AG09319 (cell line): ENCODE measurements around the gene SMC3.
"Not testable (repeated sequence)": the region's sequence is repeated elsewhere in the genome, so short reads cannot be mapped to it uniquely, and the experiment has no call there.

ENCODE experiments used
- DNase-seq: peaks from one replicate; pipeline ENCODE4 v3.0.0-alpha.2; 2010; ENCODE audit warnings: low read depth; ENCODE audit errors: extremely low read depth
- TF ChIP-seq, protein P1 (sequence below): IDR thresholded peaks from 2 replicates; pipeline ENCODE4 v1.5.1; 2011; ENCODE audit warnings: low read depth, mild to moderate bottlenecking, inconsistent platforms, low read length, moderate library complexity

The SMC3 gene

GRCh38 chr10:110591760-110592159, 24.3 kb downstream of the SMC3 start:
- TF ChIP-seq, protein P1, sequence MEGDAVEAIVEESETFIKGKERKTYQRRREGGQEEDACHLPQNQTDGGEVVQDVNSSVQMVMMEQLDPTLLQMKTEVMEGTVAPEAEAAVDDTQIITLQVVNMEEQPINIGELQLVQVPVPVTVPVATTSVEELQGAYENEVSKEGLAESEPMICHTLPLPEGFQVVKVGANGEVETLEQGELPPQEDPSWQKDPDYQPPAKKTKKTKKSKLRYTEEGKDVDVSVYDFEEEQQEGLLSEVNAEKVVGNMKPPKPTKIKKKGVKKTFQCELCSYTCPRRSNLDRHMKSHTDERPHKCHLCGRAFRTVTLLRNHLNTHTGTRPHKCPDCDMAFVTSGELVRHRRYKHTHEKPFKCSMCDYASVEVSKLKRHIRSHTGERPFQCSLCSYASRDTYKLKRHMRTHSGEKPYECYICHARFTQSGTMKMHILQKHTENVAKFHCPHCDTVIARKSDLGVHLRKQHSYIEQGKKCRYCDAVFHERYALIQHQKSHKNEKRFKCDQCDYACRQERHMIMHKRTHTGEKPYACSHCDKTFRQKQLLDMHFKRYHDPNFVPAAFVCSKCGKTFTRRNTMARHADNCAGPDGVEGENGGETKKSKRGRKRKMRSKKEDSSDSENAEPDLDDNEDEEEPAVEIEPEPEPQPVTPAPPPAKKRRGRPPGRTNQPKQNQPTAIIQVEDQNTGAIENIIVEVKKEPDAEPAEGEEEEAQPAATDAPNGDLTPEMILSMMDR: no peak
- no peak for DNase-seq

DNA sequence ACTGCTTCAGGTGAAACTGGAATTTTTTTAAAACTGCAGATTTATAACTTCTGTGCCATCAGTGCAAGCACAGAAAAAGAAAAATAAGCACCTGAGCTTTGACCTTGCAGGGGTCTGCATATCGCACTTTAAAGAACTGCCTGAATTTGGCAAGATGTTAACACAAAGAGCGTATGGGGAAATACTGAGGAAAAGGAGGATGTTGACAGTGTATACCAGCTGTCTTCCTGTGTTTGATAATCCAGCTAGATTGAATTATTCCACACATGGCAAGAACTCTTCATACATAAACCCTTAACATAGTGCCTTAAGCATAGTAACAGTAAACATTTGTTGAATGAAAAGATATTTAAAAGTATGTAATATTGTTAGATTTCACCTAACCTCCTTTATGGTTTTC, 30.0 kb downstream of the SMC3 start:
- no peak for DNase-seq
- TF ChIP-seq, protein P1: no peak

DNA sequence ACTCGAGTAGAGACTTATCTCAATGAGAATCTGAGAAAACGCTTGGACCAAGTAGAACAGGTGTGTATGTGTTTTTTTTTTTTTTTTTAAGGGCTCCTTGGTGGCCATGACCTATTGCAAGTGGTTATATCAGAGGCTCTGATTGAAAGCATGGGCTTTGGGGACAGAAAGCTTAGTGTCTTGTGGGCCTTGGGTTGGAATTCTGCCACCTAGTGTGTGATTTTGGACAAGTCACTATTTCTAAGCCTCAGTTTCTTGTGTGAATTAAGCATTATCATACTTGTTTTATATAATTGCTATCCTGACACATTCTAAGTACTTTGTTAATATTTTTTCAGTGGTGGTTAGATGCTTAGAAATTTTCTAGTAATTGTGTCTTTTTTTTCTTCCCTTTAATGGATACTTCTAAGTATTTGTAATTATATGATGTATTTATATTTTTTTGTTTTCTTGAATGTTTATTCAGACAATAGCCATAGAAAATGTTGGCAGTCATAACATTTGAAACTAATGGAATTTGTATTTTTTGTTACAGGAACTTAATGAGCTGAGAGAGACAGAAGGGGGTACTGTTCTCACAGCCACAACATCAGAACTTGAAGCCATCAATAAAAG, 33.1 kb downstream of the SMC3 start:
- TF ChIP-seq, protein P1: peak; percentile 45
- peak; percentile 12 for DNase-seq

DNA sequence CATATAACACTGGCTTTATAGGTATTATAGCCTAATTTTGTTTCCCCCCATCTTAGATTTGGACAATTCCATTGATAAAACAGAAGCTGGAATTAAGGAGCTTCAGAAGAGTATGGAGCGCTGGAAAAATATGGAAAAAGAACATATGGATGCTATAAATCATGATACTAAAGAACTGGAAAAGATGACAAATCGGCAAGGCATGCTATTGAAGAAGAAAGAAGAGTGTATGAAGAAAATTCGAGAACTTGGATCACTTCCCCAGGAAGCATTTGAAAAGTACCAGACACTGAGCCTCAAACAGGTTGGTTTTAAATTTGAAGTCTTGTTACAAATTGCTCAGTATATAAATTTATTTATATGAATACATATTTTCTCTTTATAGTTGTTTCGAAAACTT, 34.1 kb downstream of the SMC3 start:
- no peak for DNase-seq
- TF ChIP-seq, protein P1: no peak

DNA sequence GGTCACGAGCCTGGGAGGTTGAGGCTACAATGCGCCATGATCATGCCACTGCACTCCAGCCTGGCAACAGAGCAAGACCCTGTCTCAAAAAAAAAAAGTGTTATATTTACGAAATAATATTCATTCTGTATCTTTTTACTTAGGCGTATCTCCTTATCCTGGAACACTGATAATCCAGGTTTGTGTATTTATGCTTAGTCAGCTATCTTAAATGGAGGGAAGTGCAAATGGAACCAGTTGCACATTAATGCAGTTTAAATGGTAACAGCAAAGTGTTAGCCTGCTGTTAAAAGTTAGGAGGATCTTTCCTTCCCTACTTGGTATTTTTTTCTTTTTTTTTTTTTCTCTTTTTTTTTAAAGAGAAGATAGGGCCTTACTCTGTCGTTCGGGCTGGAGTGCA, 40.6 kb downstream of the SMC3 start:
- TF ChIP-seq, protein P1: no peak
- no peak for DNase-seq

GRCh38 chr10:110609605-110610004, 42.1 kb downstream of the SMC3 start:
- TF ChIP-seq, protein P1: no peak
- DNase-seq: no peak

DNA sequence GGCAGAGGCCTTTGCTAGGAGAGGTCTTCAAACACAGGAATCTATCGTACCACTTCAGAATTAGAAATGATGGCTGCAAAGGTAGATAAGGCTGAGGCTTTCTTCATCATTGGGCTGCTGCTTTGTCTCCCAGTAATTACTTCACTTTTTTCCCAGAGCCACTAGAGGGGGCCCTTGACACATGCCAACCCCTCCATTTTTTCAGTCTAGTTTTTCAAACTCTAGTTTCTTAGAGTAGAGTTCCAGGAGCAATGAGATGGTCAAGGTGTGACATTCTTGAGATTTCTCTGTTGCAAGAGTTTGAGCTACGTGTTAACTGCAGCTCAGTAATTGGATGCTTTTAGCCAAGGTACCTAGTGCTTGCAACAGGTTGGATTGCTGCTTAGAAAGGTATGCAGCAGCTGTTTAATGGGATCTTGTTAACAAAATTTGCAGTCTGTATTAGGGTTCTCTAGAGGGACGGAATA, 42.8 kb downstream of the SMC3 start:
- TF ChIP-seq, protein P1: peak; percentile 86
- DNase-seq: peak; percentile 3

DNA sequence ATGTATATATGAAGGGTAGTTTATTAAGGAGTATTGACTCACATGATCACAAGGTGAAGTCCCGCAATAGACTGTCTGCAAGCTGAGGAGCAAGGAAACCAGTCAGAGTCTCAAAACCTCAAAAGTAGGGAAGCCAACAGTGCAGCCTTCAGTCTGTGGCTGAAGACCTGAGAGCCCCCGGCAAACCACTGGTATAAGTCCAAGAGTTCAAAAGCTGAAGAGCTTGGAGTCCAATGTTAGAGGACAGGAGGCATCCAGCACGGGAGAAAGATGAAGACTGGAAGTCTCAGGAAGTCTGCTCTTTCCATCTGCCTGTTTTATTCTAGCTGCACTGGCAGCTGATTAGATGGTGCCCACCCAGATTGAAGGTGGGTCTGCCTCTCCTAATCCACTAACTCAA, 43.3 kb downstream of the SMC3 start:
- DNase-seq: not testable (repeated sequence)
